Body of pancreas (tissue), 4 donors: ENCODE data around the gene MAFB. TPM values are rescaled to one million over a fixed set of nuclear protein-coding genes. Genes with fewer than 3 reads are reported as not detected.

Experiments used
- ATAC-seq: fragments of 150-250 bp; one replicate; pipeline ENCODE4 v1.9.1; 2016
- DNase-seq, 4 donors: peaks; one replicate each; pipeline ENCODE4 v3.0.0-alpha.2; 2019
- H3K27ac ChIP-seq, 4 donors: fragments of 200-600 bp; sonication (generic); 1 replicate in 3 of 4; 2 replicates in 1 of 4; pipeline versions ENCODE4 v1.5.1 to v1.6.1; 2016 to 2019; ENCODE audit warnings: mild to moderate bottlenecking in 1 of 4, mixed read lengths in 1 of 4, moderate library complexity in 1 of 4
- H3K27me3 ChIP-seq, 2 donors: fragments of 200-600 bp; sonication (generic); one replicate each; pipeline ENCODE4 v1.6.0; 2016; ENCODE audit warnings: mild to moderate bottlenecking in 1 of 2
- H3K36me3 ChIP-seq, 2 donors: fragments of 200-600 bp; sonication (generic); replicated peaks in 1 of 2; 2 replicates each; pipeline ENCODE4 v1.5.1; 2016; ENCODE audit warnings: low read depth in 2 of 2; ENCODE audit not compliant: insufficient read depth in 1 of 2
- H3K4me1 ChIP-seq: fragments of 200-600 bp; sonication (generic); one replicate; pipeline ENCODE4 v1.6.0; 2016
- H3K4me3 ChIP-seq, 2 donors: fragments of 200-600 bp; sonication (generic); 1 replicate in 1 of 2; 2 replicates in 1 of 2; pipeline ENCODE4 v1.5.1; 2016 to 2019
- H3K9me3 ChIP-seq, 3 donors: fragments of 200-600 bp; sonication (generic); 1 replicate in 2 of 3; 2 replicates in 1 of 3; pipeline ENCODE4 v1.5.1; 2016
- POLR2A ChIP-seq, 3 donors: fragments of 450-650 bp; IDR thresholded peaks; one replicate each; pipeline ENCODE4 v1.6.1; 2016; ENCODE audit warnings: antibody characterized with exemption in 3 of 3, mild to moderate bottlenecking in 2 of 3
- WGBS, 2 donors: methylation state at CpG; one replicate each; pipeline ENCODE4 v1.1.5; 2017; 5-methylcytosine and 5-hydroxymethylcytosine counted together
- intact Hi-C: fragments of 100-400 bp; cut with DNase I; formaldehyde crosslinking; loops from one replicate; pipeline ENCODE4 v1.15.1; 2023
- total RNA-seq, 2 donors: library from RNA; depleted of rRNA; stranded (reverse); fragments of >200 nt; gene quantifications; one replicate each; pipeline ENCODE4 v1.1.0, GENCODE V29; 2016
- TF ChIP-seq, protein P1 (sequence below), 7 experiments: fragments of 450-650 bp in 4 of 7; fragments of 200-600 bp in 3 of 7; sonication (generic) in 3 of 7; IDR thresholded peaks; one replicate each; pipeline ENCODE4 v1.5.1; 2016 to 2019; ENCODE audit warnings: antibody characterized with exemption in 7 of 7

MAFB gene
- total RNA-seq, 2 donors from 2014 or later: 21.1 to 22.1 TPM

DNA sequence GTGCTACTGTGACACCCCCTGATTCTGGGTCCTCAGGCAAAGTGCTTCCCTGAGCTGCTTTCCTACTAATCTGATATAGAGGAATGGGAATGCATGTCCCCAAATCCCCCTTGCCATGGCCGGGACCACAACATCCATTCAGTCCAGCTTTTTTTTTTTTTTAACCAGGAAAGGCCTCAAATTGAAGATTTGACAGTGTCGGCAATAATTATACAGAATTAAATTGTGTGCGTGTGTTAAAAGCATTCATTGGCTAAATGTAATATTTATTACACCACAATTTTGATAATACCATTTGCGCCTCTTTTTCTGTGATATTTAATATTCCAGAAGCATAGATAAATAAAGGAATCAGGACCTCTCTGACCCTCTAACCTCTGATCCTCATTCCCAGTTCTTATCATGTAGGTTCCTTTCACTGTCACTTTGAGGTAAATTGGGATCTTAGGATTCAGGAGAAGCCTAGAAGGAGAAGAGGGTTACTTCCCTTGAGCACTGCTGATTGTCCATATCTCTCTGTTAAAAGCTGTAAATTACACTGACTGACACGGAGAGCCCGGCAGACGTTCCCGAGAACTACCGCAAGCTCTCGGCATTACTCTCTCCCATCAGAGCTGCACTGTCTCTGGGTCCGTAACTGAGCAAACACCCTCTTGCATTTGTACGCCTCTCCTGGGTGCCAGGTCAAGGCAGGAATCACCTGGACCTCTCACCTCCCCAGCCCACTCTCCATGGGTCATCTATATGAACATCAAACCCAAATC, 29.4 kb upstream of the MAFB start:
- H3K4me1 ChIP-seq: no peaks in the 10 kb centered on the region
- H3K9me3 ChIP-seq: no peaks in the 10 kb centered on the region
- no peak overlapping the region for H3K27ac ChIP-seq
- no peak for DNase-seq
- no peak overlapping the region for H3K4me3 ChIP-seq
- TF ChIP-seq POLR2A (IDR thresholded peaks at IDR 0.05): no peak
- TF ChIP-seq, protein P1, sequence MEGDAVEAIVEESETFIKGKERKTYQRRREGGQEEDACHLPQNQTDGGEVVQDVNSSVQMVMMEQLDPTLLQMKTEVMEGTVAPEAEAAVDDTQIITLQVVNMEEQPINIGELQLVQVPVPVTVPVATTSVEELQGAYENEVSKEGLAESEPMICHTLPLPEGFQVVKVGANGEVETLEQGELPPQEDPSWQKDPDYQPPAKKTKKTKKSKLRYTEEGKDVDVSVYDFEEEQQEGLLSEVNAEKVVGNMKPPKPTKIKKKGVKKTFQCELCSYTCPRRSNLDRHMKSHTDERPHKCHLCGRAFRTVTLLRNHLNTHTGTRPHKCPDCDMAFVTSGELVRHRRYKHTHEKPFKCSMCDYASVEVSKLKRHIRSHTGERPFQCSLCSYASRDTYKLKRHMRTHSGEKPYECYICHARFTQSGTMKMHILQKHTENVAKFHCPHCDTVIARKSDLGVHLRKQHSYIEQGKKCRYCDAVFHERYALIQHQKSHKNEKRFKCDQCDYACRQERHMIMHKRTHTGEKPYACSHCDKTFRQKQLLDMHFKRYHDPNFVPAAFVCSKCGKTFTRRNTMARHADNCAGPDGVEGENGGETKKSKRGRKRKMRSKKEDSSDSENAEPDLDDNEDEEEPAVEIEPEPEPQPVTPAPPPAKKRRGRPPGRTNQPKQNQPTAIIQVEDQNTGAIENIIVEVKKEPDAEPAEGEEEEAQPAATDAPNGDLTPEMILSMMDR (IDR thresholded peaks at IDR 0.05): no peak
- 53 to 64% methylated on average over 7 to 11 of the region's 12 CpGs for WGBS, 2 donors
- intact Hi-C loops: no loop called here
- no peaks in the 10 kb centered on the region for H3K36me3 ChIP-seq
- no peak for ATAC-seq
- H3K27me3 ChIP-seq: no peaks in the 10 kb centered on the region

DNA sequence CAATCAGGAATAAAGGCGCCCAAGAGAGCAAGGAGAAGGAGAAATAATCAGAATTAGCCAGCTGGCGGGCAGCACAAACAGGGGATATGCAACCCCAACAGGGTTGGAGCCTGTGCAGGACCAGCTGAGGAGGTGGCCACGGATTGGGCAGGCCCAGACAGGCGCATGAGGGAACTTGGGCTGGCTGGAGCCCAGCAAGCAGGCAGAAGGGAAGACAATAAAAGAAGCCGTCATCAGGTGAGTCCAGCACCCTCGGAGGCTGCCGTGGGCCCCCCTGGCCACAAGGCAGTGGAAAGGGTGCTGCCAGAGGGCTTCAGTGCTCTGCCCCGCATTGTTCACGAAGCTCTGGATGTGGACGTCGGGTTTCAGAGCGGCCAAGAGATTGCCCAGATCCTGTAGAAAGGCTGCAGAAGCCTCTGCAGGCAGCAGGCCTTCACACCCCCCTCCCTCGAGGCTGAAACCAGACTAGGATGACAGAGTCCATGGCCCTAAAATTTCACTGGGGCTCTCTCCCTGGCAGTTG, 28.4 kb upstream of the MAFB start:
- Histone ChIP-seq H3K4me3 (no peak overlapping the region), H3K27me3 (no peaks in the 10 kb centered on the region), H3K36me3 (no peaks in the 10 kb centered on the region), H3K9me3 (no peaks in the 10 kb centered on the region), H3K27ac (no peak overlapping the region), H3K4me1 (no peaks in the 10 kb centered on the region)
- ATAC-seq (no peak), DNase-seq (no peak)
- WGBS, 2 donors: 65 to 74% methylated on average over 13 of the region's 13 CpGs
- intact Hi-C loops: no loop called here
- TF ChIP-seq POLR2A (IDR thresholded peaks at IDR 0.05): no peak
- TF ChIP-seq, protein P1 (IDR thresholded peaks at IDR 0.05): no peak

DNA sequence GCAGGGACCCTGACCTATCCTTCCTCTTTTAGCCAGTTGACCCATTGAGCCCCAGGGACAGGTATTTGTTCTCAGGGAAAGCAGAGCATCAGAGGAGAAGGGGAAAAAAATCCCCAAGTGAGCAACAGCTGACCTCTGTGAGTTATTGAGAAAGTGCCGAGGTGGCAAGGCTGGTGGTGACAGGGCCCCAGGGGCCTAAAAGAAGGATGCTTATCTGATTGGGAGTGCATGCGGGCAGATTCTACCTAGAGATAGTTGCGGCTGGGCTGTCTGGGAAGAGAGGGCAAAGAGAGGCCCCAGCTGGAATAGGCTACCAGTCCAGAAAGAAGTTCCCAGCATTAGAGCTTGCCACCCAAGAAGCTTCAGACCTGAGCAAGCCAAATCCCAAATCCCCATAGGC, 26.5 kb upstream of the MAFB start:
- H3K4me1 ChIP-seq: no peaks in the 10 kb centered on the region
- WGBS, 2 donors: 88% methylated on average over 3 of the region's 3 CpGs
- H3K4me3 ChIP-seq: no peak overlapping the region
- H3K36me3 ChIP-seq: no peaks in the 10 kb centered on the region
- intact Hi-C loops: no loop called here
- DNase-seq: no peak
- peaks cover 0 to 3% of the 10 kb centered on the region in 2 donors for H3K27me3 ChIP-seq
- ATAC-seq: no peak
- TF ChIP-seq POLR2A (IDR thresholded peaks at IDR 0.05): no peak
- TF ChIP-seq, protein P1 (IDR thresholded peaks at IDR 0.05): no peak
- no peaks in the 10 kb centered on the region for H3K9me3 ChIP-seq
- no peak overlapping the region for H3K27ac ChIP-seq

DNA sequence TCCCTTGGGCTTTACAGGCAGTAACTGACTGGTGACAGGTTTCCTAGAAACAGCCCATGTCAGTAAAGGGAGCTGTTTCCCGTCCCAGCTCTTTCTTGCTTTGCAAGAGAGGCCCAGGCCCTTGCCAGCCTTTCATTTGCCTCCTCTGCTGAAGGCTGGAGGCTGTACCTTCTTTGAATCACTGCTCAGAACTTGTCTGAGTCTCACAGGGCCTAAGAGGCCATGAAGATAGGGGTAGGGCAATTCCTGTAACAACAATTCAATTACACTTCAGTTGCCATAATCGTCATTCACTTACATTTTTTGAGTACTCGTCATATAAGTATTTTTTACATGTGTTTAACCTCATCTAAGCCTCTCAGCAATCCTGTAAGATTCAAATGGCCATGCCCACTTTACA, 25.9 kb upstream of the MAFB start:
- H3K36me3 ChIP-seq: no peaks in the 10 kb centered on the region
- H3K4me3 ChIP-seq: no peak overlapping the region
- ATAC-seq: no peak
- TF ChIP-seq, protein P1 (IDR thresholded peaks at IDR 0.05): no peak
- no peak for TF ChIP-seq POLR2A (IDR thresholded peaks at IDR 0.05)
- H3K27ac ChIP-seq: no peak overlapping the region
- intact Hi-C loops: no loop called here
- peaks cover 0 to 3% of the 10 kb centered on the region in 2 donors for H3K27me3 ChIP-seq
- DNase-seq: no peak
- 74 to 75% methylated on average over 3 of the region's 3 CpGs for WGBS, 2 donors
- no peaks in the 10 kb centered on the region for H3K9me3 ChIP-seq
- H3K4me1 ChIP-seq: no peaks in the 10 kb centered on the region

DNA sequence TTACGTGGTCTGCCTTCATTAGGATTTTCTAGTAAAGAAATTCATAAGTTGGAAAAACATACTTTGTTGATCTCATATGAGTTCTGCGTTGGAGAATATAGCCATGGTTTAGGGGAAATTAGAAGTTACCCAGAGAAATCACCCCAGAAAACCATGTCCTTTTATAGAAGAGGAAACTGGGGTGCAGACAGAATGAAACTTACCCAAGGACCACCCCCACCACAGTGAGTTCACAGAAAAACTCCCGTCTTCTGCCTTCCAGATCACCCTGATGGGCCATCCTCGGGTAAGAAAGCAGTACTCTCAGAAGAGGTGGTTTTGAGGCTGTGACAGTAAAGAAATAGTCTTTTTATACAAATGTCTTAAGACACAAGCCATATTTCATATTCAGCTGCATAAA, 25.1 kb upstream of the MAFB start:
- Histone ChIP-seq H3K4me3 (no peak overlapping the region), H3K27ac (no peak overlapping the region), H3K9me3 (no peaks in the 10 kb centered on the region), H3K36me3 (no peaks in the 10 kb centered on the region), H3K27me3 (peaks cover 0 to 3% of the 10 kb centered on the region in 2 donors), H3K4me1 (no peaks in the 10 kb centered on the region)
- intact Hi-C loops: no loop called here
- DNase-seq (no peak), ATAC-seq (no peak)
- 77 to 82% methylated on average over 4 of the region's 4 CpGs for WGBS, 2 donors
- no peak for TF ChIP-seq POLR2A (IDR thresholded peaks at IDR 0.05)
- TF ChIP-seq, protein P1 (IDR thresholded peaks at IDR 0.05): no peak
